NCI-H2196 (cell line): ENCODE data around the gene MSI2.

Experiments used
- DNase-seq: peaks from one replicate; lab custom pipeline; 2025; ENCODE audit not compliant: unreplicated experiment; lab: John Stamatoyannopoulos, UW

Gene MSI2

GRCh38 chr17:57313097-57313835 is 56.9 kb downstream of the MSI2 start:
- peak; percentile 43 for DNase-seq

DNA sequence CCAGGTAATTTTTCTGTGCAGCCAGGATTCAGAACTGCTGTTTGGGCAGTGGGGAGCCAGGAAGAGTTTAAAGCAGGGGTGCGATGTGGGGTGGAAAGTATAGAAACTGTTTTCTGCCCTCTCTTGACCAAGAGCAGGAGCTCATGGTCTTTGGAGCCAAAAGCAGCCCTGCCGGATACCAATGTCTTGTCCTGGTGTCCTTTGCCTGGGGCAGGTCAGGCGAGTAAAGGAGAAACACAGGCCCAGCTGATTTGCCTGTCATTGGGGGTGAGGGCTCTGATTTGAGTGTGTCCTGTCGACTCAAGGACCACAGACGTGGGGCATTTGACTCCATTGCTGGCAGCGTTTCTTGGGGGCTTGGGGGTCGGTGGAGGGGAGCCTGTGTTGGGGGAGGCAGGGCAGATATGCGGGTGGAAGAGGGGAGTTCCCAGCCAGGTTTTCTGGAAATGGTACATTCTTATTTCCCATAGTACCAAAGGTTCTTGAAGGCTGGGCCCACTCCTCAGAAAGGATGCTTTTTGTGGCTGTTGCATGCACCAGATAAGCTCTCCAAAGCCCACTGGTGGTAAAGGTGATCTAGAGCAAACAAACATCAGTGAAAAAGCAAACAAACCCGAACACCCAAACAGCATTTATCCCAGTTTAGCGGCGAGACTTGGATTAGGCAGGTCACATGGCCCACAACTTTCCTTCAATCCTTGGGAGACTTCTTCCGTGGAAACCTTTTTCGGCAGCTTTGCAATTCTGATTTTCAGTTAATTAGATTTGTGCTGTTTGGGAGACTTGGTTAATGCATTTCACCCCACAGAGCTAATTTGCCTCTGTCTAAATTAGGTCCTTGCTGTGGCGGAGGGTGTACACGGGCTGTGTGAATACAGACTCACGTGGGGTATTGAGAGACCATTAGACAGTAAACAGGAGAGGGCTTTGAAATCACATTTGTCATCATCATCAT is 59.0 kb downstream of the MSI2 start:
- no peak for DNase-seq

DNA sequence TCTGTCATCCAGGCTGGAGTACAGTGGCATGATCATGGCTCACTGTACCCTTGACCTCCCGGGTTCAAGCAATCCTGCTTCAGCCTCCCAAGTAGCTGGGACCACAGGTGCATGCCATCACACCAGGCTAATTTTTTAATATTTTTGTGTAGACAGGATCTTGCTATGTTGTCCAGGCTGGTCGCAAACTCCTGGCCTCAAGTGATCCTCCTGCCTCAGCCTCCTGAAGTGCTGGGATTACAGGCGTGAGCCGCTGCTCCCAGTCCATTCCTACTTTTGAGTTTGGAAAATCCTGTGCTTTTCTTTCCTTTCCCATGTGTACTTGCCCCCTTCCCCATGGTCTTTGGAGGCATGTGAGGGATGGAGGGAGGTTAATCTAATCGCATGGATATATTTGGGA is 60.0 kb downstream of the MSI2 start:
- DNase-seq, result no peak

GRCh38 chr17:57317079-57317478 is 60.8 kb downstream of the MSI2 start:
- DNase-seq, result no peak

DNA sequence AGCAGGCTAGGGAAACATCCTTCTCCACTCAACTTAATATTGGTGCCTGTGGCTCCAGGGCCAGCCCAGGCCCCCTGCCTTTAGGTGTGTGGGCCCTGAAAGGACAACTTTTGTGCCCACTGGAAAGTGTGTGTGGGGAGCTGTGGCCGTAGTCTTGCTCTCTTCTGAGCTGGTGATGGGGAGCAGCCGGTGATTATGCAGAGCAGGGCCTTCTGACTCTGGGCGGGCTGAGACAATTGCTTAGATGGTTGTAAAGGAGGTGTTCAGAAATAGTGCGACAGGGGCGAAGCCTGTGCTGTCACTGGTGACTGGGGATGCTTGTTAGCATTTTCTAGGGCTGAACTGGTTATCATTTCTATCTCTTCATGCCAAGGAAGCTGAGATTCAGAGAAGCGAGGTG is 62.6 kb downstream of the MSI2 start:
- DNase-seq, result no peak

DNA sequence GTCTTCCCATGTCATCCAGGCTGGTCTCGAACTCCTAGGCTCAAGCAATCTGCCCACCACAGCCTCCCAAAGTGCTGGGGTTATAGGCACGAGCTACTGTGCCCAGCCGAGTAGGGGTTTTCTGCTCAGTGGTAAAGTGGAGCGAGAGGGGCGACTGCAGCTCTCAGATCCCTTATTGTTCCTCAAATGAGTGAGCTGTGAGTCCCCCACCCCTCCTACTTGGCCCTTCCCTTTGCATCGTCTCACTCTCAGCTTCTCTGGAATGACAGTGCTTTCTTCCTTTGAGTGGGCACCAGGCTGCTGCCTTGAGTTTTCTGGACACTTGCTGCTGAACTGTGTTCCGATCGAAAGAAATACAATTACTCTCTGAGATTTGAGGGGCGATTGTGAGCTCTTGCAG is 63.5 kb downstream of the MSI2 start:
- DNase-seq, result no peak

- DNase-seq, result no peak
Observed at GRCh38 chr17:57323391-57323790, 67.1 kb downstream of the MSI2 start.

- no peak for DNase-seq
Observed at GRCh38 chr17:57324060-57324459, 67.7 kb downstream of the MSI2 start.

GRCh38 chr17:57324631-57325030 is 68.3 kb downstream of the MSI2 start:
- no peak for DNase-seq

DNA sequence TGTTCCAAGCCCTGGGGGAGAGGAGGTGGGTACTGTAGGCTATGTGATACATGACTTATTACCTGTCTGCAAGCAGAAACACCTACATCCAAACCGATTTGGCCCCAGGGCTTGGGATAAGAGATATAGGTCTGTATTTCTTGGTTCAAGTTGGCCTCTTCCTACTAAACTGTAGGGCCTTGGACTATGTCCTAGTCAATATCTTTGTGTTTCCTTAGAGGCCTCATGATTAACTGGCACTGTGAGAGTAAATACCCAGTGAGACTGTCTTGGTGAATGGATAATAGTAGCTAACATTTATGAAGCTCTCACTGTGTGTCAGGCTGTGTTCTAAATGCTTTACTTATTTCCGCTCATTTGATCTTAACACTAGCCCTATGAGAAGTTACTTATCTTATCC is 70.0 kb downstream of the MSI2 start:
- DNase-seq, result no peak

DNA sequence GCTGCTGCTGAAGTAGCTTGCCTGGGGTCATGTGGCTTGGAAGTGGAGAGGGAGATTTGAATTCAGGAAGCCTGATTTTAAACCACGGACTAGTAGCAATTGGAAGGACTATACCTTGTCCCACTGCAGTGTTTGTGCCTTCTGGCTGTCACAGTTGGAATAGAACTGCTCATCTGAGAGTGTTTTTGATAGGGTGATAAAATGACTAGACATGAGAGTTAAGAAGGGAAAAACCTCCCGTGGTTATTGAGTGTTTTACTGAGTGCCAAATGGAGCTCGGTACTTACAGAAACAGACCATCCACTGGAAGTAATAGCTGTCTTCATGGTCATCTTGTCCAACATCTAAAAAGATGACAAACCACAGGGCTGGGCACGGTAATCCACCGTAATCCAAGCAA is 70.4 kb downstream of the MSI2 start:
- no peak for DNase-seq

DNA sequence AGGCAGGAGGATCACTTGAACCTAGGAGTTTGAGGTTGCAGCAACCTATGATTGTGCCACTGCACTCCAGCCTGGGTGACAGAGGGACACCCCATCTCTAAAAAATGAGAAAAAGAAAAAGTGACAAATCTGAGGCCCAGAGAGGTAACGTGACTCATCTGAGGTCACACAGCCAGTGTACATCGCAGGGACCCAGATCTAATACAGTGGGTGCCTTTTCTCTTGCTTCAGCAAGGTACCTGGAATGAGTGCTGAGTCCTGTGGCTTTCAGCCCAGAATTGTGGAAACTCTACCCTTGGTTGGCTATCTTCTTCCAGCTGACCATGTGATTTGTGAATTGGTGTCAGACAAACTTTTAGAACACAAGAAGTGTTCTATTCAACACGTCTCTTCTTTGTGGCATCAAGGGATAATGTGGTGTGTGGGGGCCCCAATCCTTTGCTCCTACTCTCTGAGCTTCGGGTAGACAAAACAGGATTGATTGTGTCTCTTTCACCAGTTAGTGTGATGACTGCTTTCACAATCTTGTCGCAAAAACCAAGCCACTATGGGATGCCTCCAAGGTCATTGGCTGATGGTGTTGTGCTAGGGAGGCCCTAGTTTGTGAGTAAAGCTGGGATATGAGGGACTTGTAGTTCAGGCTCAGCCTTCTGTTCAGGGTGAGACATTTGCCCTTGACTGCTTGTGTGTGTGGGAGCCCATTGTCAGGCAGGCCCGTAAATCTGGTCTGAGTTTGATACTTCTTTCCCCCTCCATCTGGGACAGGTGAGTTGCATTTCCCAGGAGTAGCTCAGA is 71.0 kb downstream of the MSI2 start:
- no peak for DNase-seq

GRCh38 chr17:57328109-57328882 is 72.0 kb downstream of the MSI2 start:
- no peak for DNase-seq

- no peak for DNase-seq
Observed at GRCh38 chr17:57329380-57330214, 73.3 kb downstream of the MSI2 start.

DNA sequence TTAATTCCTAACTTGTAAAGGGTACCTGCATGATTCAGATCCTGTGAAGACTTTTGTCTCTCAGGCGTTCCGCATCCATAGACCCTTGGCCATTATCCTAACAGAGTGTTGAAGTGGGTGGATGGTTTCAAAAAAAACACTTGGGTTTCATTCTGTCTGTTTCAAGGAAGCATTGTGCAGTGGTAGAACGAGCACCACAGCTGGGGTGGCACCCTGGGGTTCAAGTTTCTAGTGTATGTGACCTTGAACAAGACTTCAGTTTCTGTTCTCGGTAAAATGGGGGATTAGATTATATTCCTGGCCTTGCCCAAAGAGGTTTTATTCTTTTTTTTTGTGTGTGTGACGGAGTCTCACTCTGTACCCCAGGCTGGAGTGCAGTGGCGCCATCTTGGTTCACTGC is 74.3 kb downstream of the MSI2 start:
- DNase-seq, result no peak

GRCh38 chr17:57331423-57331822 is 75.1 kb downstream of the MSI2 start:
- DNase-seq, result no peak

GRCh38 chr17:57332501-57332900 is 76.2 kb downstream of the MSI2 start:
- DNase-seq, result no peak

GRCh38 chr17:57335195-57335792 is 79.0 kb downstream of the MSI2 start:
- DNase-seq, result no peak

- DNase-seq, result peak; percentile 57
Observed at GRCh38 chr17:57337390-57337789, 81.1 kb downstream of the MSI2 start.
